Measurements from ENCODE around the gene ABCA1.

- TF ChIP-seq RCOR1 (IDR thresholded peaks at IDR 0.05; ENCODE audit: insufficient replicate concordance, low read length), result no peak
- no peak for TF ChIP-seq RAD21 (IDR thresholded peaks at IDR 0.05; ENCODE audit: low read length)
- TF ChIP-seq POLR2A (IDR thresholded peaks at IDR 0.05; ENCODE audit: low read depth, low read length), result no peak
Measured at GRCh38 chr9:104971511-104971910, 43.6 kb upstream of the ABCA1 start.
